Uterus (tissue), 2 donors: ENCODE data around the gene TRIM65.

ENCODE experiments used
- POLR2A ChIP-seq, 2 donors: fragments of 450-650 bp; IDR thresholded peaks; one replicate each; pipeline ENCODE4 v1.6.1; 2016; ENCODE audit warnings: antibody characterized with exemption in 2 of 2, mild to moderate bottlenecking in 1 of 2, moderate library complexity in 1 of 2
- TF ChIP-seq, protein P1 (sequence below), 4 experiments: fragments of 200-600 bp in 2 of 4; fragments of 450-650 bp in 2 of 4; sonication (generic) in 2 of 4; IDR thresholded peaks; one replicate each; pipeline ENCODE4 v1.5.1; 2016 to 2019; ENCODE audit warnings: antibody characterized with exemption in 4 of 4, mild to moderate bottlenecking in 2 of 4, moderate library complexity in 1 of 4

DNA sequence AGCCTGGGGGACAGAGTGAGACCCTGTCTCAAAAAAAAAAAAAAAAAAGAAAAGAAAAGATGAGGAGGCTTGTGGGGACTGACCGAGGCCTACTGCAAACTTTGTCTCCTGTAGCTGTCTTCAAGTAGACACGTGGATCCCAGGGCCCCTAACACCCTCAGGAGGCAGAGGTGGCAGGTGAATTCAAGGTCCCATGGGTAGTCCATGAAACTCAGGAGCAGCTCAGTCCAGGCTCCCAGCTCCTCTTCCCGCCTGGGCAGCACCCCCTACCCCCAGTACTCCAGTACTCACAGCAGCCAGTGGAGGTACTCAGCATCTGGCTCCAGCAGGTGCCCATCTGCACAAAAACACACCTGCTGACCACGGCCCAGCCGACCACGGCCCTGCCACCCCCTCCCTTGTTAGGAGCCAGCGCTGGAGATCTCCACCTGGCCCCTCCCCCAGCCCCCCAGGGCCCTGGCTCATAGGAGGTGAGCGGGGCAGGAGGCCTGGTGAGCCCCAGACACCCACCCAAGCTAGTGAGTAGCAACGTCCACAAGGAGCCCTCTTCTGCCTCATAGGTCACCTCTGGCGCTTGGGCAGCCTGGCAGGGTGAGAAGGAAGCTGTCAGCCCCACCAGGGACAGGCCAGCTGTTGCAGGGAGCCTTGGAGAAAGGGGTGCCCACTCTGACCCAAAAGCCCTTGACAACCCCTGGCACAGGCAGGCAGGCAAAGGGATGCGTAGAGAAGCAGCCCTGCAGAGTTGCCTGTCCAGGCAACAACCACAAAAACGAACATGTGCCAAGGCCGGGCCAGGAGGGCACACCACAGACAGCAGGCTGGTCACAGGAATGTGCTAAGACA is 4.2 kb upstream of the TRIM65 start:
- TF ChIP-seq, protein P1, sequence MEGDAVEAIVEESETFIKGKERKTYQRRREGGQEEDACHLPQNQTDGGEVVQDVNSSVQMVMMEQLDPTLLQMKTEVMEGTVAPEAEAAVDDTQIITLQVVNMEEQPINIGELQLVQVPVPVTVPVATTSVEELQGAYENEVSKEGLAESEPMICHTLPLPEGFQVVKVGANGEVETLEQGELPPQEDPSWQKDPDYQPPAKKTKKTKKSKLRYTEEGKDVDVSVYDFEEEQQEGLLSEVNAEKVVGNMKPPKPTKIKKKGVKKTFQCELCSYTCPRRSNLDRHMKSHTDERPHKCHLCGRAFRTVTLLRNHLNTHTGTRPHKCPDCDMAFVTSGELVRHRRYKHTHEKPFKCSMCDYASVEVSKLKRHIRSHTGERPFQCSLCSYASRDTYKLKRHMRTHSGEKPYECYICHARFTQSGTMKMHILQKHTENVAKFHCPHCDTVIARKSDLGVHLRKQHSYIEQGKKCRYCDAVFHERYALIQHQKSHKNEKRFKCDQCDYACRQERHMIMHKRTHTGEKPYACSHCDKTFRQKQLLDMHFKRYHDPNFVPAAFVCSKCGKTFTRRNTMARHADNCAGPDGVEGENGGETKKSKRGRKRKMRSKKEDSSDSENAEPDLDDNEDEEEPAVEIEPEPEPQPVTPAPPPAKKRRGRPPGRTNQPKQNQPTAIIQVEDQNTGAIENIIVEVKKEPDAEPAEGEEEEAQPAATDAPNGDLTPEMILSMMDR (IDR thresholded peaks at IDR 0.05), result no peak
- TF ChIP-seq POLR2A (IDR thresholded peaks at IDR 0.05), result no peak
